GM12891 (cell line): Measurements from ENCODE around the gene RNF157.

Experiments used
- POLR2A ChIP-seq: IDR thresholded peaks from 2 replicates; pipeline ENCODE4 v1.6.1; 2011; ENCODE audit warnings: low read depth, low read length, control low read depth
- POU2F2 ChIP-seq: IDR thresholded peaks from 2 replicates; pipeline ENCODE4 v1.6.1; 2011; ENCODE audit warnings: low read depth, mild to moderate bottlenecking, control low read depth, low read length, moderate library complexity
- SPI1 ChIP-seq: IDR thresholded peaks from 2 replicates; pipeline ENCODE4 v1.6.1; 2011; ENCODE audit warnings: low read depth, low read length, control low read depth

DNA sequence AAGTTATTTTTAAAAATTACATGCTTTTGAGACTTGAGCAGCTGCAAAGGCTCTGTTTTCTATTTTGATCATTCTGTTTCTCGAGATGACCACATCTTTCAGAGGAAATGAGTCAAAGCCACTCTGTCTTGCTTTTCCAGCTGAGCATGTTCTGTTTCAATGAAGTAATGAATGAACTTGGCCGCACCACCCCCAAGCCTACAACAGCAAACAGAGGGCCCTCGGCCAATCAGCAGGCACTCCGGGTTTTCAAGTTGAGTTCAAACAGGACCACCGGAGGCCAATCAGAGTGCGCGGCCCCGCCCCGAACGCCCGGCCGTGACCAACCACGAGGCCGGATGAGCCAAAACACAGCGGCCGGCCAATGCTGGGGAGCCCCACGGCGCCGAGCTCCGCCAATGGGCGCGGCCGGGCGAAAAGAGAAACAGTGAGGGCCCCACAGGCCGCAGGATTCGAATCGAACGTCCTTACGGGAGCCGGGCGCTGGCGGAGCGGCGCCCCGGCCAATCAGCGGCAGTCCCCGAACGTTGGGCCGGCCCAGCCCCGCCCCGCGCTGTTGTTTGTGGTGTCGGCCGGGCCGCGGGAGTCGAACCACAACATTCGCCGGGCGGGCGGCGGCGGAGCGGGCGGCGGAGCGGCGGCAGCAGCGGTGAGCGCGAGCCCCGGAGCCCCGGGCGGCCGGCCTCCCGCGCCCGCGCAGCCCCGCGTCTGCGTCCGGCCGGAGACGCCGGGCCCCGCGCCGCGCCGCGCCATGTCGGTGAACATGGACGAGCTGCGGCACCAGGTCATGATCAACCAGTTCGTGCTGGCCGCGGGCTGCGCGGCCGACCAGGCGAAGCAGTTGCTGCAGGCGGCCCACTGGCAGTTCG lies 24.7 kb upstream of the RNF157 start, which contains the start of gene UBALD2:
- no peak; the same call in 1 of the 2 replicates for TF ChIP-seq POLR2A
- TF ChIP-seq SPI1: peak; percentile 44; the same call in 1 of the 2 replicates
- TF ChIP-seq POU2F2: no peak
